Spleen (tissue), 7 donors: Measurements from ENCODE around the gene MMEL1.

Experiments
- POLR2A ChIP-seq, 3 donors: fragments of 450-650 bp; IDR thresholded peaks; one replicate each; pipeline ENCODE4 v1.5.1; 2017; ENCODE audit warnings: antibody characterized with exemption in 3 of 3, mild to moderate bottlenecking in 1 of 3
- POLR2AphosphoS5 ChIP-seq, 3 donors: sonication (generic); formaldehyde crosslinking; IDR thresholded peaks; one replicate each; pipeline ENCODE4 v1.5.1; 2017; ENCODE audit warnings: antibody characterized with exemption in 3 of 3
- TF ChIP-seq, protein P1 (sequence below), 11 experiments: fragments of 200-600 bp in 7 of 11; fragments of 450-650 bp in 4 of 11; sonication (generic) in 4 of 11; IDR thresholded peaks in 8 of 11; conservative IDR thresholded peaks in 3 of 11; 1 replicate in 7 of 11; 2 replicates in 4 of 11; pipeline versions ENCODE4 v1.4.0 to v1.8.0; 2016 to 2021; ENCODE audit warnings: antibody characterized with exemption in 11 of 11, inconsistent platforms in 4 of 11, mild to moderate bottlenecking in 1 of 11
- donor health status: DM: no; HTN: no; CAD: no; lungs with moderate emphysema.
- donor health status: DM: no; HTN: no; CAD: no.
- donor health status: DM: no; HTN: no; CAD: no.

DNA sequence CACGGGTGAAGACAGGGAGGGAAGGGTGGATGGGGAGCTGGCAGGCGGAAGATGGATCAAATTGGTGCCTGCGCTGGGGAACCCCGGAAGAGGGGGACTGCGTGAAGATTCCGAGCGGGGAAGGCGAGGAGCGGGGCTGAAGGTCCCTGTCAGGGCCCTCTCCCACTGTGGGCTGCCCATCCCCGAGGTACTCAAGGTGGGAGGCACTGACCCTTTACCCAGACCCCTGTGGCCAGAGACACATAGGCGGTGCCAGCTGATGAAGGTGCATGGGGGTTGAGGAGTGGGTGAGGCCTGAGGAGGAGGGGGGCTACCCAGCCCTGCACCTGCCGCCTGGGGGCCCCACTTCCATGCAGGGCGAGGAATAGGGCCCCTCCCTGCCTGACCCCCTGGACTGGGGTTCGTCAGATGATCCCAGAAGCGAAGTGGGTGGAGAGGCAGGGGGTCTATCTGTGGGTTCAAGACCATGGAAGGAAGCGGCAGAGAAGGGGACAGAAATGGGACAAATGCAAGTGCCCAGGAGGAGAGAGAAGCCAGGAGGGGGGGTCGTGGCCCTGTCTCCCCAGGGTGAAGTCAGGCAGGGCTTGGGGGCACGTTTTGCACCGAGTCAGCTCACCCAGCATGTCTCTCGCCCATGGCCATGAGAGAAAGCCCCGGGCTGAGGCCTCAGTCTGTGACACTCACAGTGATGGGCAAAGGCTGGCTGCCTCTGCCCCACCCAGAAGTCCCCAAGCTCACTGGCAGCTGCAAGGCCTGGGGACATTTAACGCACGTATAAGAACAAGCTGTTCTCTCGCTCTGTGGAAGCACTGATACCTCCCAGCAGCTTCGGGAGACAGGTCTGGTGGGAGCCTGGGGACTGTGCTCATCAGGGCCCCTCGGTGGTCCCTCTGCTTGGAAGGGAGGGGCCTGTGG, 7.0 kb upstream of the MMEL1 start:
- TF ChIP-seq POLR2A (IDR thresholded peaks at IDR 0.05) (no peak), POLR2AphosphoS5 (IDR thresholded peaks at IDR 0.05) (no peak)
- TF ChIP-seq, protein P1, sequence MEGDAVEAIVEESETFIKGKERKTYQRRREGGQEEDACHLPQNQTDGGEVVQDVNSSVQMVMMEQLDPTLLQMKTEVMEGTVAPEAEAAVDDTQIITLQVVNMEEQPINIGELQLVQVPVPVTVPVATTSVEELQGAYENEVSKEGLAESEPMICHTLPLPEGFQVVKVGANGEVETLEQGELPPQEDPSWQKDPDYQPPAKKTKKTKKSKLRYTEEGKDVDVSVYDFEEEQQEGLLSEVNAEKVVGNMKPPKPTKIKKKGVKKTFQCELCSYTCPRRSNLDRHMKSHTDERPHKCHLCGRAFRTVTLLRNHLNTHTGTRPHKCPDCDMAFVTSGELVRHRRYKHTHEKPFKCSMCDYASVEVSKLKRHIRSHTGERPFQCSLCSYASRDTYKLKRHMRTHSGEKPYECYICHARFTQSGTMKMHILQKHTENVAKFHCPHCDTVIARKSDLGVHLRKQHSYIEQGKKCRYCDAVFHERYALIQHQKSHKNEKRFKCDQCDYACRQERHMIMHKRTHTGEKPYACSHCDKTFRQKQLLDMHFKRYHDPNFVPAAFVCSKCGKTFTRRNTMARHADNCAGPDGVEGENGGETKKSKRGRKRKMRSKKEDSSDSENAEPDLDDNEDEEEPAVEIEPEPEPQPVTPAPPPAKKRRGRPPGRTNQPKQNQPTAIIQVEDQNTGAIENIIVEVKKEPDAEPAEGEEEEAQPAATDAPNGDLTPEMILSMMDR (IDR thresholded peaks at IDR 0.05 in 8 of 11, conservative IDR thresholded peaks at IDR 0.05 in 3 of 11): no peak
